Gastrocnemius medialis (tissue), 4 donors: ENCODE measurements around the gene FARS2. TPM values are rescaled to one million over a fixed set of nuclear protein-coding genes. Genes with fewer than 3 reads are reported as not detected.
A peak's percentile ranks its signal among the peaks of the same experiment; 100 is the strongest.

Source experiments
- ATAC-seq, 2 donors: fragments of 150-250 bp; one replicate each; pipeline ENCODE4 v1.9.1; 2016
- DNase-seq, 2 donors: peaks; one replicate each; pipeline ENCODE4 v3.0.0-alpha.2; 2019
- H3K27ac ChIP-seq, 4 donors: fragments of 200-600 bp; sonication (generic); 1 replicate in 1 of 4; 2 replicates in 3 of 4; pipeline ENCODE4 v1.5.1; 2016 to 2018; ENCODE audit warnings: mild to moderate bottlenecking in 2 of 4, moderate library complexity in 1 of 4
- H3K27me3 ChIP-seq, 3 donors: fragments of 200-600 bp; sonication (generic) in 2 of 3; 1 replicate in 1 of 3; 2 replicates in 2 of 3; pipeline versions ENCODE4 v1.5.1 to v1.6.0; 2016 to 2019; ENCODE audit warnings: mild to moderate bottlenecking in 1 of 3, moderate library complexity in 1 of 3
- H3K36me3 ChIP-seq, 2 donors: fragments of 200-600 bp; sonication (generic) in 1 of 2; one replicate each; pipeline ENCODE4 v1.5.1; 2017 to 2018
- H3K4me1 ChIP-seq, 2 donors: fragments of 200-600 bp; sonication (generic) in 1 of 2; one replicate each; pipeline ENCODE4 v1.5.1; 2016 to 2017; ENCODE audit warnings: mild to moderate bottlenecking in 2 of 2
- H3K4me3 ChIP-seq, 4 donors: fragments of 200-600 bp; sonication (generic) in 3 of 4; 1 replicate in 1 of 4; 2 replicates in 3 of 4; pipeline ENCODE4 v1.5.1; 2016 to 2019; ENCODE audit warnings: mild to moderate bottlenecking in 2 of 4
- H3K9me3 ChIP-seq, 3 donors: fragments of 200-600 bp; sonication (generic) in 2 of 3; 1 replicate in 1 of 3; 2 replicates in 2 of 3; pipeline ENCODE4 v1.5.1; 2016 to 2019
- CTCF ChIP-seq, 5 experiments: fragments of 450-650 bp in 3 of 5; fragments of 200-600 bp in 2 of 5; sonication (generic) in 2 of 5; IDR thresholded peaks in 4 of 5; conservative IDR thresholded peaks in 1 of 5; 1 replicate in 4 of 5; 2 replicates in 1 of 5; pipeline ENCODE4 v1.5.1; 2016 to 2019; ENCODE audit warnings: antibody characterized with exemption in 5 of 5, mild to moderate bottlenecking in 3 of 5, moderate library complexity in 3 of 5
- POLR2A ChIP-seq, 2 donors: fragments of 450-650 bp; IDR thresholded peaks; one replicate each; pipeline ENCODE4 v1.6.1; 2017; ENCODE audit warnings: antibody characterized with exemption in 2 of 2, mild to moderate bottlenecking in 2 of 2, moderate library complexity in 2 of 2
- in situ Hi-C, 4 donors: fragments of 200-750 bp; cut with MboI; loops; one replicate each; pipeline versions ENCODE4 v1.15.0 to v1.8.0; 2017; ENCODE audit warnings: low sequenced_read_pairs in 4 of 4
- intact Hi-C: fragments of 100-400 bp; cut with DNase I; formaldehyde crosslinking; loops from one replicate; pipeline ENCODE4 v1.15.1; 2023; ENCODE audit warnings: low total_unique reads
- total RNA-seq, 4 donors: library from RNA; depleted of rRNA; stranded (reverse); fragments of >200 nt; gene quantifications; one replicate each; pipeline versions ENCODE4 v1.1.0 to v1.2.3, GENCODE V29; 2016

FARS2 gene
- total RNA-seq, 4 donors from 2014 or later = 13.6 to 24.0 (median 15.8) TPM

GRCh38 chr6:5498579-5498899 is 237.2 kb downstream of the FARS2 start:
- in situ Hi-C loops (no loop called here), intact Hi-C loops (no loop called here)
- Histone ChIP-seq H3K27me3 (no peaks in the 10 kb centered on the region), H3K4me3 (no peak overlapping the region), H3K9me3 (no peaks in the 10 kb centered on the region), H3K36me3 (no peaks in the 10 kb centered on the region), H3K27ac (no peak overlapping the region), H3K4me1 (peaks cover 24 to 25% of the 10 kb centered on the region in 2 donors)
- DNase-seq (no peak), ATAC-seq (no peak)
- TF ChIP-seq CTCF (IDR thresholded peaks at IDR 0.05 in 4 of 5, conservative IDR thresholded peaks at IDR 0.05 in 1 of 5) (no peak), POLR2A (IDR thresholded peaks at IDR 0.05) (no peak)

GRCh38 chr6:5499644-5500306 is 238.5 kb downstream of the FARS2 start:
- in situ Hi-C loops = no loop called here
- TF ChIP-seq POLR2A (IDR thresholded peaks at IDR 0.05) (no peak), CTCF (IDR thresholded peaks at IDR 0.05 in 4 of 5, conservative IDR thresholded peaks at IDR 0.05 in 1 of 5) (no peak)
- DNase-seq (no peak), ATAC-seq (no peak)
- Histone ChIP-seq H3K27ac (no peak overlapping the region), H3K4me1 (peaks cover 16 to 20% of the 10 kb centered on the region in 2 donors), H3K36me3 (no peaks in the 10 kb centered on the region), H3K9me3 (no peaks in the 10 kb centered on the region), H3K4me3 (no peak overlapping the region), H3K27me3 (no peaks in the 10 kb centered on the region)
- intact Hi-C loops = no loop called here

- TF ChIP-seq POLR2A (IDR thresholded peaks at IDR 0.05) (no peak), CTCF (IDR thresholded peaks at IDR 0.05 in 4 of 5, conservative IDR thresholded peaks at IDR 0.05 in 1 of 5) (no peak)
- ATAC-seq = peak in 1 of 2 donors; percentile 81
- no peak overlapping the region for H3K27ac ChIP-seq
- H3K27me3 ChIP-seq = no peaks in the 10 kb centered on the region
- H3K9me3 ChIP-seq = no peaks in the 10 kb centered on the region
- in situ Hi-C loops = no loop called here
- no peak for DNase-seq
- H3K4me3 ChIP-seq = no peak overlapping the region
- no peaks in the 10 kb centered on the region for H3K36me3 ChIP-seq
- H3K4me1 ChIP-seq = peaks cover 0 to 6% of the 10 kb centered on the region in 2 donors
- intact Hi-C loops = no loop called here
Observed at GRCh38 chr6:5501837-5502236, 240.5 kb downstream of the FARS2 start.

GRCh38 chr6:5504078-5504477 is 242.8 kb downstream of the FARS2 start:
- intact Hi-C loops = no loop called here
- H3K27me3 ChIP-seq = no peaks in the 10 kb centered on the region
- no peak for TF ChIP-seq POLR2A (IDR thresholded peaks at IDR 0.05)
- no peak for TF ChIP-seq CTCF (IDR thresholded peaks at IDR 0.05 in 4 of 5, conservative IDR thresholded peaks at IDR 0.05 in 1 of 5)
- DNase-seq (no peak), ATAC-seq (no peak)
- peaks cover 0 to 6% of the 10 kb centered on the region in 2 donors for H3K4me1 ChIP-seq
- H3K4me3 ChIP-seq = no peak overlapping the region
- H3K27ac ChIP-seq = no peak overlapping the region
- H3K9me3 ChIP-seq = no peaks in the 10 kb centered on the region
- H3K36me3 ChIP-seq = no peaks in the 10 kb centered on the region
- in situ Hi-C loops = no loop called here

GRCh38 chr6:5506149-5506548 is 244.8 kb downstream of the FARS2 start:
- in situ Hi-C loops = no loop called here
- H3K4me3 ChIP-seq = no peak overlapping the region
- H3K9me3 ChIP-seq = no peaks in the 10 kb centered on the region
- H3K27me3 ChIP-seq = no peaks in the 10 kb centered on the region
- ATAC-seq (no peak), DNase-seq (no peak)
- H3K36me3 ChIP-seq = no peaks in the 10 kb centered on the region
- no peak overlapping the region for H3K27ac ChIP-seq
- TF ChIP-seq POLR2A (IDR thresholded peaks at IDR 0.05) (no peak), CTCF (IDR thresholded peaks at IDR 0.05 in 4 of 5, conservative IDR thresholded peaks at IDR 0.05 in 1 of 5) (no peak)
- H3K4me1 ChIP-seq = peaks cover 0 to 6% of the 10 kb centered on the region in 2 donors
- intact Hi-C loops = no loop called here
